HCT116 (cell line): ENCODE measurements around the gene CDH4.

Experiments
- CEBPB ChIP-seq: IDR thresholded peaks from 2 replicates; pipeline ENCODE4 v1.6.1; 2012; ENCODE audit warnings: low read depth
- CTCF ChIP-seq, 3 experiments: fragments of 200-600 bp in 1 of 3; sonication (generic) in 1 of 3; IDR thresholded peaks in 2 of 3; conservative IDR thresholded peaks in 1 of 3; 2 replicates each; pipeline ENCODE4 v1.5.1; 2012 to 2017; ENCODE audit warnings: low read depth in 2 of 3, low read length in 2 of 3, antibody characterized with exemption in 1 of 3, borderline replicate concordance in 1 of 3, control low read depth in 1 of 3, mild to moderate bottlenecking in 1 of 3, mixed read lengths in 1 of 3, mixed run types in 1 of 3, moderate library complexity in 1 of 3; ENCODE audit not compliant: insufficient read depth in 1 of 3
- EZH2 ChIP-seq: fragments of 200-600 bp; sonication (generic); IDR thresholded peaks from 2 replicates; pipeline ENCODE4 v1.6.1; 2017; ENCODE audit warnings: antibody characterized with exemption, mixed run types
- JUND ChIP-seq: IDR thresholded peaks from 2 replicates; pipeline ENCODE4 v1.6.1; 2012
- MAX ChIP-seq: IDR thresholded peaks from 2 replicates; pipeline ENCODE4 v1.6.1; 2012
- POLR2AphosphoS5 ChIP-seq: IDR thresholded peaks from 2 replicates; pipeline ENCODE4 v1.6.1; 2011; ENCODE audit warnings: mild to moderate bottlenecking, low read depth, low read length, moderate library complexity
- RAD21 ChIP-seq: IDR thresholded peaks from 2 replicates; pipeline ENCODE4 v1.6.1; 2012; ENCODE audit warnings: low read depth, mild to moderate bottlenecking
- SIN3A ChIP-seq: IDR thresholded peaks from 2 replicates; pipeline ENCODE4 v1.6.1; 2012; ENCODE audit warnings: low read depth
- SP1 ChIP-seq: IDR thresholded peaks from 2 replicates; pipeline ENCODE4 v1.6.1; 2012; ENCODE audit warnings: low read depth
- TCF7L2 ChIP-seq: IDR thresholded peaks from 2 replicates; pipeline ENCODE4 v1.7.0; 2011; ENCODE audit warnings: borderline replicate concordance, inconsistent platforms; ENCODE audit not compliant: insufficient read depth, insufficient read length; ENCODE audit errors: extremely low read depth
- YY1 ChIP-seq: IDR thresholded peaks from 2 replicates; pipeline ENCODE4 v1.6.1; 2011; ENCODE audit warnings: low read length, low read depth, moderate library complexity, mild to moderate bottlenecking; ENCODE audit not compliant: insufficient replicate concordance; ENCODE audit errors: extremely low read depth
- ZFX ChIP-seq: fragments of 450-650 bp; IDR thresholded peaks from 2 replicates; pipeline ENCODE4 v1.6.1; 2017

- TF ChIP-seq POLR2AphosphoS5: no peak
- no peak for TF ChIP-seq EZH2
- no peak for TF ChIP-seq CTCF (IDR thresholded peaks at IDR 0.05 in 2 of 3, conservative IDR thresholded peaks at IDR 0.05 in 1 of 3; ENCODE audit: borderline replicate concordance in 1 of 3, insufficient read depth in 1 of 3, low read depth in 2 of 3, low read length in 2 of 3)
- TF ChIP-seq JUND: no peak
- no peak for TF ChIP-seq TCF7L2
- TF ChIP-seq SIN3A: no peak
- TF ChIP-seq CEBPB: no peak
- TF ChIP-seq RAD21: no peak
- TF ChIP-seq YY1: no peak
- no peak for TF ChIP-seq SP1
- no peak for TF ChIP-seq ZFX
- no peak for TF ChIP-seq MAX
These were observed 349.3 kb downstream of the CDH4 start for GRCh38 chr20:61601361-61601760.
